HepG2 (cell line): ENCODE measurements around the gene IL15. TPM values are rescaled to one million over a fixed set of nuclear protein-coding genes. Genes with fewer than 3 reads are reported as not detected.

Source experiments
- ATAC-seq: fragments of 200-7000 bp; cut with Tn5 transposase; 3 replicates; pipeline ENCODE4 v1.9.1; 2020; ENCODE audit warnings: mild to moderate bottlenecking, moderate library complexity
- BruUV-seq: library from RNA; stranded (reverse); fragments of 400-500 nt; replicated peaks from 2 replicates; lab custom pipeline; 2021; lab: Mats Ljungman, UMichigan
- CTCF ChIA-PET: fragments of 300-600 bp; formaldehyde crosslinking; extraction: SDS; loops from one replicate; lab custom pipeline; 2021; ENCODE audit warnings: low total read pairs, inconsistent platforms, low intra/inter-chr PET ratio; lab: Yijun Ruan, JAX
- POLR2A ChIA-PET: fragments of 350-600 bp; sonication (Branson Sonifier 250); formaldehyde crosslinking; loops from one replicate; lab custom pipeline; 2020; ENCODE audit warnings: antibody characterized with exemption, inconsistent platforms; lab: Yijun Ruan, JAX
- DNase-seq: peaks from one replicate; pipeline ENCODE4 v3.0.0-alpha.2; 2015; ENCODE audit warnings: low spot score
- FAIRE-seq: peaks from 3 replicates; lab custom pipeline; 2011; peaks lifted over from hg19 to GRCh38; lab: Jason Lieb, UNC
- H2AFZ ChIP-seq: one replicate; pipeline ENCODE4 v1.6.1; 2011; ENCODE audit warnings: low read length, inconsistent platforms
- H3K27ac ChIP-seq: fragments of 300-600 bp; 3 replicates; pipeline ENCODE4 v1.8.0; 2011; ENCODE audit warnings: mixed run types, mild to moderate bottlenecking, mixed read lengths, low read length, inconsistent platforms; ENCODE audit not compliant: insufficient read depth; ENCODE audit errors: extremely low read length
- H3K27me3 ChIP-seq, 2 experiments: fragments of 200-600 bp in 1 of 2; 2 replicates in 1 of 2; 3 replicates in 1 of 2; pipeline versions ENCODE4 v1.6.0 to v1.8.0; 2011; ENCODE audit warnings: low read length in 2 of 2, mild to moderate bottlenecking in 2 of 2, moderate library complexity in 2 of 2, inconsistent platforms in 1 of 2; ENCODE audit not compliant: insufficient read depth in 2 of 2, control insufficient read depth in 1 of 2
- H3K36me3 ChIP-seq, 2 experiments: fragments of 200-600 bp in 1 of 2; replicated peaks in 1 of 2; 2 replicates in 1 of 2; 3 replicates in 1 of 2; pipeline versions ENCODE4 v1.5.1 to v1.8.0; 2011; ENCODE audit warnings: low read length in 2 of 2, inconsistent platforms in 1 of 2; ENCODE audit not compliant: insufficient read depth in 2 of 2, control insufficient read depth in 1 of 2
- H3K4me1 ChIP-seq: 2 replicates; pipeline ENCODE4 v1.5.1; 2012; ENCODE audit warnings: low read length, inconsistent platforms; ENCODE audit not compliant: insufficient read depth
- H3K4me2 ChIP-seq: 2 replicates; pipeline ENCODE4 v1.6.0; 2011; ENCODE audit warnings: low read depth, low read length, inconsistent platforms
- H3K4me3 ChIP-seq, 3 experiments: fragments of 200-600 bp in 1 of 3; sonication (generic), shearing (Covaris generic) in 1 of 3; replicated peaks in 1 of 3; 2 replicates each; pipeline ENCODE4 v1.5.1; 2011 to 2016; ENCODE audit warnings: low read length in 3 of 3, inconsistent platforms in 2 of 3, low read depth in 2 of 3, mild to moderate bottlenecking in 2 of 3, control low read depth in 1 of 3, mixed read lengths in 1 of 3; ENCODE audit not compliant: insufficient read depth in 1 of 3
- H3K79me2 ChIP-seq: one replicate; pipeline ENCODE4 v1.6.1; 2011; ENCODE audit warnings: low read length, inconsistent platforms; ENCODE audit not compliant: insufficient read depth
- H3K9ac ChIP-seq: 2 replicates; pipeline ENCODE4 v1.6.0; 2011; ENCODE audit warnings: mild to moderate bottlenecking, low read depth, low read length, inconsistent platforms; ENCODE audit not compliant: insufficient read depth
- H3K9me3 ChIP-seq: 2 replicates; pipeline ENCODE4 v1.5.1; 2012; ENCODE audit warnings: mild to moderate bottlenecking, low read length
- H4K20me1 ChIP-seq: 2 replicates; pipeline ENCODE4 v1.6.0; 2011; ENCODE audit warnings: inconsistent platforms, mild to moderate bottlenecking, low read length, moderate library complexity; ENCODE audit not compliant: insufficient read depth
- ARHGAP35 ChIP-seq: sonication (generic); formaldehyde crosslinking; IDR thresholded peaks from 2 replicates; pipeline ENCODE4 v1.9.0; 2022; ENCODE audit warnings: mild to moderate bottlenecking, inconsistent platforms, moderate library complexity, missing genetic modification reagents, borderline replicate concordance
- GLMP ChIP-seq: sonication (generic); formaldehyde crosslinking; IDR thresholded peaks from 2 replicates; pipeline ENCODE4 v1.9.0; 2021; ENCODE audit warnings: missing genetic modification reagents, mild to moderate bottlenecking, borderline replicate concordance
- GMEB2 ChIP-seq: IDR thresholded peaks from 2 replicates; pipeline ENCODE4 v1.6.1; 2016; ENCODE audit warnings: missing biosample characterization, missing genetic modification reagents, low read depth
- PRMT3 ChIP-seq: sonication (generic); formaldehyde crosslinking; IDR thresholded peaks from 2 replicates; pipeline ENCODE4 v1.8.1; 2022; ENCODE audit warnings: low read depth, mild to moderate bottlenecking, moderate library complexity, missing genetic modification reagents, borderline replicate concordance
- SIX4 ChIP-seq: sonication (generic); formaldehyde crosslinking; IDR thresholded peaks from 2 replicates; pipeline ENCODE4 v1.4.0; 2020; ENCODE audit warnings: missing genetic modification reagents
- SMAD1 ChIP-seq: sonication (generic); formaldehyde crosslinking; IDR thresholded peaks from 2 replicates; pipeline ENCODE4 v1.4.0; 2020; ENCODE audit warnings: missing genetic modification reagents, low read depth, mild to moderate bottlenecking, borderline replicate concordance
- SNRNP70 ChIP-seq: fragments of 200-400 bp; formaldehyde crosslinking; IDR thresholded peaks from 2 replicates; pipeline ENCODE4 v1.6.1; 2017; ENCODE audit warnings: mild to moderate bottlenecking, low read depth, low read length, moderate library complexity
- ZFAT ChIP-seq: sonication (generic); formaldehyde crosslinking; conservative IDR thresholded peaks from 2 replicates; pipeline ENCODE4 v1.8.1; 2023; ENCODE audit warnings: missing genetic modification reagents, inconsistent platforms
- ZNF274 ChIP-seq: sonication (generic); formaldehyde crosslinking; IDR thresholded peaks from 2 replicates; pipeline ENCODE4 v1.5.1; 2020; ENCODE audit warnings: mild to moderate bottlenecking, missing genetic modification reagents
- ZNF362 ChIP-seq: sonication (generic); formaldehyde crosslinking; IDR thresholded peaks from 2 replicates; pipeline ENCODE4 v1.4.0; 2020; ENCODE audit warnings: missing genetic modification reagents, mild to moderate bottlenecking, borderline replicate concordance
- ZNF749 ChIP-seq: sonication (generic); formaldehyde crosslinking; IDR thresholded peaks from 2 replicates; pipeline ENCODE4 v1.8.0; 2022; ENCODE audit warnings: mild to moderate bottlenecking, missing genetic modification reagents, moderate library complexity, borderline replicate concordance
- WGBS: methylation state at CpG from one replicate; pipeline ENCODE4 v1.1.6; 2017; ENCODE audit warnings: low lambda C conversion rate; 5-methylcytosine and 5-hydroxymethylcytosine counted together
- in situ Hi-C: cut with HindIII; loops from 2 replicates; pipeline ENCODE4 v1.10.0; 2017; ENCODE audit warnings: low pct_unique_long_range_greater_than_20kb; ENCODE audit not compliant: extremely low pct_ligation_motif_present
- intact Hi-C: fragments of 100-400 bp; cut with micrococcal nuclease; formaldehyde crosslinking; loops from one replicate; pipeline ENCODE4 v1.10.0; 2022; ENCODE audit not compliant: unreplicated experiment
- polyA plus RNA-seq, 8 experiments: library from polyadenylated mRNA; depleted of rRNA in 3 of 8; stranded (reverse) in 7 of 8; unstranded in 1 of 8; fragments of >200 nt; fragmentation: Illumina TruSeq in 4 of 8; extraction: Trizol in 4 of 8; gene quantifications; 2 replicates each; pipeline versions ENCODE4 v1.2.1 to v1.2.3, GENCODE V29; 2011 to 2016; ENCODE audit warnings: low read depth in 4 of 8, missing spikeins in 1 of 8, mixed read lengths in 1 of 8; ENCODE audit not compliant: insufficient read depth in 1 of 8
- total RNA-seq, 5 experiments: library from RNA; depleted of rRNA; stranded (reverse); fragments of >200 nt; fragmentation: Illumina TruSeq; extraction: Trizol; gene quantifications; 2 replicates each; pipeline ENCODE4 v1.2.3, GENCODE V29; 2016; ENCODE audit warnings: low read depth in 1 of 5

IL15 gene
- total and polyA plus RNA-seq, 2 of the 13 experiments (the other 11 are each of a cell fraction or from before 2014, with no cell fraction given) = 0.12 to 0.24 TPM

- no peak for ATAC-seq
- intact Hi-C loops = no loop called here
- WGBS = 15% methylated on average over 2 of the region's 2 CpGs
Measured at GRCh38 chr4:141772838-141773237, 136.5 kb downstream of the IL15 start.

More at GRCh38 chr4:141772838-141773237, 136.5 kb downstream of the IL15 start:
- Histone ChIP-seq H2AFZ (no peak overlapping the region), H4K20me1 (no peaks in the 10 kb centered on the region), H3K27me3 (no peaks in the 10 kb centered on the region), H3K4me1 (no peaks in the 10 kb centered on the region), H3K9ac (no peak overlapping the region), H3K27ac (no peak overlapping the region), H3K36me3 (no peaks in the 10 kb centered on the region), H3K9me3 (no peaks in the 10 kb centered on the region), H3K4me2 (no peak overlapping the region), H3K79me2 (no peaks in the 10 kb centered on the region), H3K4me3 (no peak overlapping the region)
- DNase-seq = no peak
- ChIA-PET CTCF (no interaction called here), POLR2A (no interaction called here)
- BruUV-seq = no TSS peak
- TF ChIP-seq SNRNP70 (no peak), ZNF749 (CRISPR knock-in tag) (no peak), GLMP (CRISPR knock-in tag) (no peak), GMEB2 (CRISPR knock-in tag) (no peak), ZNF274 (CRISPR knock-in tag) (no peak), SIX4 (CRISPR knock-in tag) (no peak), ZNF362 (CRISPR knock-in tag) (no peak), PRMT3 (CRISPR knock-in tag) (no peak), SMAD1 (no peak), ARHGAP35 (no peak), ZFAT (CRISPR knock-in tag) (no peak)
- in situ Hi-C loops = no loop called here
- no peak for FAIRE-seq
